NCI-H2107 treated with DMSO at 0.1 percent for 48 hours (cell line): ENCODE data around the gene CA14.
"Not testable (repeated sequence)": the region's sequence is repeated elsewhere in the genome, so short reads cannot be mapped to it uniquely, and the experiment has no call there.

Experiments
- DNase-seq: peaks from one replicate; lab custom pipeline; 2025; ENCODE audit not compliant: unreplicated experiment; lab: John Stamatoyannopoulos, UW

Gene CA14

GRCh38 chr1:150257624-150258585, at the start of gene CA14:
Gene CA14 (plus strand): TSS chr1:150257774. CDS start chr1:150258129, 355 bp downstream.
- peak; percentile 27 for DNase-seq

- not testable (repeated sequence) for DNase-seq
Measured at GRCh38 chr1:150208460-150208859, 49.1 kb upstream of the CA14 start.

GRCh38 chr1:150210091-150210490, 47.5 kb upstream of the CA14 start:
- no peak for DNase-seq

GRCh38 chr1:150210706-150211105, 46.9 kb upstream of the CA14 start:
- no peak for DNase-seq

- DNase-seq, result no peak
Measured at GRCh38 chr1:150212070-150212469, 45.5 kb upstream of the CA14 start.

GRCh38 chr1:150213170-150214098, 44.1 kb upstream of the CA14 start:
- peak; percentile 95 for DNase-seq

- DNase-seq, result not testable (repeated sequence)
Measured at GRCh38 chr1:150214099-150214756, 43.3 kb upstream of the CA14 start.

- not testable (repeated sequence) for DNase-seq
Measured at GRCh38 chr1:150215855-150216254, 41.7 kb upstream of the CA14 start.

GRCh38 chr1:150221552-150221951, 36.0 kb upstream of the CA14 start:
- no peak for DNase-seq

GRCh38 chr1:150224983-150225382, 32.6 kb upstream of the CA14 start:
- DNase-seq, result no peak

- no peak for DNase-seq
Measured at GRCh38 chr1:150225546-150225945, 32.0 kb upstream of the CA14 start.

GRCh38 chr1:150226486-150226885, 31.1 kb upstream of the CA14 start:
- DNase-seq, result no peak

- DNase-seq, result no peak
Measured at GRCh38 chr1:150227228-150227627, 30.3 kb upstream of the CA14 start.

- not testable (repeated sequence) for DNase-seq
Measured at GRCh38 chr1:150228246-150228645, 29.3 kb upstream of the CA14 start.

GRCh38 chr1:150232921-150233320, 24.7 kb upstream of the CA14 start:
- DNase-seq, result not testable (repeated sequence)

- no peak for DNase-seq
Measured at GRCh38 chr1:150233359-150234308, 23.9 kb upstream of the CA14 start.

- no peak for DNase-seq
Measured at GRCh38 chr1:150234309-150234565, 23.3 kb upstream of the CA14 start.

GRCh38 chr1:150234566-150235293, 22.8 kb upstream of the CA14 start:
- DNase-seq, result peak; percentile 69

- no peak for DNase-seq
Measured at GRCh38 chr1:150235294-150235851, 22.2 kb upstream of the CA14 start.
